ENCODE results near the gene RHO. TPM values are rescaled to one million over a fixed set of nuclear protein-coding genes. Genes with fewer than 3 reads are reported as not detected.
"Not testable (repeated sequence)": the region's sequence is repeated elsewhere in the genome, so short reads cannot be mapped to it uniquely, and the experiment has no call there.

Gene RHO
- total RNA-seq, 1 donor from 2014 or later, result not detected

DNA sequence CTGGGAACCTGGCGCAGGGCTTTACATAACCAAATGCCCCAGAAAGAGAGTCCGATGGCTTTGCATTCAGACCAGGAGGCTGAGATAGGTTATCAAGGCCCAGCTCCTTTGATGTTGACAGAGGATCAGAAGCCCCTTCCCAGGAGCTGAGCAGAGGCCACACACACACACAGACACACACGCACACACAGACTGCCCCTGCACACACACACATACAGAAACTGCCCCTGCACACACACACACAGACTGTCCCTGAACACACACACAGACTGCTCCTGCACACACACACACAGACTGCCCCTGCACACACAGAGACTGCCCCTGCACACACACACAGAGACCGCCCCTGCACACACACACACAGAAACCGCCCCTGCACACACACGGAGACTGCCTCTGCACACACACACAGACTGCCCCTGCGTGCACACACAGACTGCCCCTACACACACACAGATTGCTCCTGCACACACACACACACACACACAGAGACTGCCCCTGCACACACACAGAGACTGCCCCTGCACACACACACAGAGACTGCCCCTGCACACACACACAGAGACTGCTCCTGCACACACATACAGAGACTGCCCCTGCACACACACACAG, 12.5 kb upstream of the RHO start:
- DNase-seq; intact Hi-C loops (cut with DNase I); ATAC-seq (ENCODE audit: poor library complexity): not testable (repeated sequence)

DNA sequence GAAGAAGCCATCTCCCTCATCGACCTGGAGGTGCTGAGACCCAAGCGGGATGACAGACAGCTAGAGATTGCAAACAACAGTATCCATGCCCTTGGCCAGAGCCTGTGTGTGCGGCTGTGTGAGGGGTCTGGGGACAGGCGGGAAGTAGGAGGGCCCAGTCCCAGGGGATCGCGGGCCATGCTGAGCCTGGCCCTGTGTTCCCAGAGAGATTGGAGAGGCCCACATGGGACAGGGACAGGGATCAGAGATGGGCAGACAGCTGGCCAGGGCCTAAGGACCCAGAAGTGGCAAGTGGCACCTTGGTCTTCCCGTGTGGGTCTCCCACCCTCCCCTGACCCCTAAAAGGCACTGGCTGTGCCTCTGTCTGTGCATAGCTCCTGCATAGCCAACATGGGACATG, 10.9 kb upstream of the RHO start:
- ATAC-seq (ENCODE audit: poor library complexity), result no peak
- intact Hi-C loops (cut with DNase I), result no loop called here
- DNase-seq, result no peak

DNA sequence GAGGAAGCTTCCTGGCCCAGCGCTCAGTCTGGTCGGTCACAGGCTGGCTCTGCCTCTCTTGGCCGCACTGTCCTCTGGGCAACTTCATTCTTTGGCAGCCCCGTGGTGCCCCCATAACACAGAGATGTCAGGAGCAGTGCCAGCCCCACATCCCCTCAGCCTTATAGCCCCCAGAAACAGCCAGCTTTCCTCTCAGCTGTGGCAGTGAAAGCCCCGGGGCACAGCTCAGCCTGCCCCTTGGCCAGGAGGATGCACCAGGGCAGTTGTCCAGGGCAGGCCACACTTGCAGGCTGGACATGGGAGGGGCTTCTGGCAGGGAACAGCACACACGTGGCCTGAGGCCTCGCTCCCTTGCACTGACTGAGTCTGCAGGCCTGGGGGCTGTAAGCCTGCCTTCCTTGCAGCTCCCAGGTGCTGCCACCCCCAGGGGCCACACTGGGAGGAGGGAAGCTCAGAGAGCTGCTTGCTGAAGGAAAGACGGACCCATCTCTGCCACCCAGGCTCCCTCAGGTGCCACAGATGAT, 10.3 kb upstream of the RHO start:
- DNase-seq, result no peak
- ATAC-seq (ENCODE audit: poor library complexity), result no peak
- intact Hi-C loops (cut with DNase I), result no loop called here

DNA sequence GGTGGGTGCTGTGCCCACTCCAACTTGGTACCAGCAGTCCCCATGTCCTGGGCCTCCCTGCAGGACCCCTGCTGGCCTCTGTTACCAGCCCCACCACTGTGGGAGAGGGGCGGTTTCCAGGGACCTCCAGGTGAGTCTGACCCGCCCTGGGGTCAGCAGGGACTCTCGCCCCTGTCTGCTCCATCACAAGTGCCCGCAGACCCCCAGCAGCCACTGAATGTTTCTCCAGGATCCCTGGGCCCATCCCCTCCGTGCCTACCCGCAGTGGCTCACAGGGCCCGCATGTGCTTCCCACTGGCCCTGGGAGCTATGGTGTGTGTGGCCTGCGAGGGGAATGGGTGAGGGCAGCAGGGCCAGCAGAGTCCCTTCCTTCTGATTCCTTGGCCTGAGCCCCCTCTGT, 9.9 kb upstream of the RHO start:
- intact Hi-C loops (cut with DNase I), result no loop called here
- DNase-seq, result no peak
- no peak for ATAC-seq (ENCODE audit: poor library complexity)

DNA sequence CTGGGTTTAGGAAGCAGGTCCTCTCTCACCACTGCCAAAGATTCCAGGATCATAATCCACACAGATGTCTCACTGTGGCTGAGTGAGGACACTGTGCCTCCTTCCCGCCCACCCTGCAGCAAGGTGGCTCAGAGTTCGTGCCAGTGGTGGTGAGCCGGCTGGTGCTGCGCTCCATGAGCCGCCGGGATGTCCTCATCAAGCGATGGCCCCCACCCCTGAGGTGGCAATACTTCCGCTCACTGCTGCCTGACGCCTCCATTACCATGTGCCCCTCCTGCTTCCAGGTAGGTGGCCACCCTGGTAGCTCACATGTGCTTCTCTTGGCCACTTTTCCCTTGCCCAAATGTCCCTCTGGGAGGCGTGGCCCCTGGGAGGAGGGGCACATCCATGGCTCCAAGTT, 9.0 kb upstream of the RHO start:
- intact Hi-C loops (cut with DNase I), result no loop called here
- no peak for DNase-seq
- ATAC-seq (ENCODE audit: poor library complexity), result no peak

DNA sequence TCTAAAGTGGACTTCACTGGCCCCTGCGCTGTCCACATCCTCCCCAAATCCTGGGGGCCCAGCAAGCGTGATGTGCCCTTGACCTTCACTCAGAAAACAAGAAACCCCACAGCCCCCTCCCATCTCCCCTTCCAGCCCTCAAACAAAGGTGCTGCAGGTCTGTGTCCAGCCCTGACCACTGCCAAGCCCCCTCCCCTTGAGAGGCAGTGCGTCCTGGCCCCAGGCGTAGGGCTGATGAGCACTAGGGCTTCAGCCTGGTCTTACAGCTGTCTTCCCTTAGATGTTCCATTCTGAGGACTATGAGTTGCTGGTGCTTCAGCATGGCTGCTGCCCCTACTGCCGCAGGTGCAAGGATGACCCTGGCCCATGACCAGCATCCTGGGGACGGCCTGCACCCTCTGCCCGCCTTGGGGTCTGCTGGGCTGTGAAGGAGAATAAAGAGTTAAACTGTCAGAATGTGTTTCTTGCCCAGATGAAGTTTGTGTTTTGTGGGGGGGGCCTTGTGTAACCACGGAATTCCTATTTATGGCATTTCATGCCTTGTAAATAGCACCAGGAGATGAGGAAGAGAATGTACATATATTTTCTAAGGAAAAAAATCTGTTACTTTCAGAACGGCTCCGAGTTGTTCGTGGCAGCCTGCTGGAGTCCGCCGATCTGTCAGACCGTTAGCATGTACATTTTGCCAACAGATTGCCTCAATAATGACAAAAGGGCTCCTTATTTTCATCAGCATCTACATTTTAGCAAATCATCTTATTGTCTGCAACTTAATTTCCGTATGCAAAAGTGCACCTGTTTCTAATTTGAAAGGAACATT, 8.3 kb upstream of the RHO start:
- DNase-seq (no peak), ATAC-seq (ENCODE audit: poor library complexity) (no peak)
- intact Hi-C loops (cut with DNase I), result no loop called here

DNA sequence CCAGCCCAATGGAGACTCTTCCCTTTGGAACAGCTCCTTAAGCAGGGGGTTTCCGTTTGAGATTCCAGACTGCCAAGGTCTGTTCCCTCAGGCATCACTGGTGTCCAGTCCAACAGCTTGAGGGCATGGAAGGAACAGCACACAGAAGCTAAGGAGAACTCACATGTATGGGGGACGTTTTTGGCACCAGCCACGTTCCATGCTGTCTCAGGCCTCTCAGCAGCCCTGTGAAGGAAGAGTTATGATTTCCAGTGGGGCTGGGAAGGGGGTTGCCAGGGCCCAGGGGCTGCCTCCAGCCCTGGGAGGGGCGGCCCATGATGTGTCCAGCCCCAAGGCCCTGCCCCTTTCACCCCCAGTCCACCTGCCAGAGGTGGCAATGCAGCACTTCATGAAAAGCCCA, 7.5 kb upstream of the RHO start:
- no peak for ATAC-seq (ENCODE audit: poor library complexity)
- no peak for DNase-seq
- intact Hi-C loops (cut with DNase I), result no loop called here

DNA sequence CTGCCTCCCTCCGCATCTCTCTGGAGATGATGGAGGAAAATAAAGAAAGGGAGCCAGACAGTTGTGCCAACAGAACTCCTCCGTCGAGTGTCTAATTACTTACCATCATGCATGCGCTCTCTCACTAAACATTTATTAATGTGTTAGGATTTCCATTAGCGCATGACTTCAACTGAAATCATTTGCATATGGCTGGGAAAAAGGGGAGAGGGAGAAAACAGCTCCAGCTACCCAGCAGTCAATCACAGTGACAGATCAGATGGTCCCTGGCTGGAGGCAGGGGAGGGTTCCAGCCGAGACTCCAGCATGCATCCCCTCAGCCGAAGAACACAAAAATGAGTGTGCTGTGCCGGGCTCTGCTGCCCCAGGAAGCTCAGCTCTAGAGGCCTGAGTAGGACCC, 6.8 kb upstream of the RHO start:
- intact Hi-C loops (cut with DNase I), result no loop called here
- ATAC-seq (ENCODE audit: poor library complexity) (no peak), DNase-seq (no peak)

DNA sequence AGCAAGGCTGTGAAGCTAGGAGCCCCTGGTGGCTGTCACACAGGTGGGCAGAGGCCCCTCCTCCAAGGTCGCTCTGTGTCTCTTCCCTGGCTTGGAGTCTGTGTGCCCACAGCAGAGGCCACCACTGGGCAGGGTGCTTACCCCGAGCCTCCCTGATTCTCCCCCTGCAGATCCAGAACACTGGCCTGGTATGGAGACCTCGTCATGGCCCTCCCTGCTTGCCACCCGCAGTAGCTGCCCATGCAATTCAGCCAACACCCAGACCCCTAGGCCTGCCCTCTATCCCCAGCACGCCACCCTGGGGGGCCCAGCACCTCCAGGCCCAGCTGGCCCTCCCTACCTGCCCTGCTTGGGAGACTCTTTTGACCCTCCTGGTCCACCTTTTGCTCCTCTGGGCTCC, 5.5 kb upstream of the RHO start:
- intact Hi-C loops (cut with DNase I), result no loop called here
- ATAC-seq (ENCODE audit: poor library complexity) (no peak), DNase-seq (no peak)

DNA sequence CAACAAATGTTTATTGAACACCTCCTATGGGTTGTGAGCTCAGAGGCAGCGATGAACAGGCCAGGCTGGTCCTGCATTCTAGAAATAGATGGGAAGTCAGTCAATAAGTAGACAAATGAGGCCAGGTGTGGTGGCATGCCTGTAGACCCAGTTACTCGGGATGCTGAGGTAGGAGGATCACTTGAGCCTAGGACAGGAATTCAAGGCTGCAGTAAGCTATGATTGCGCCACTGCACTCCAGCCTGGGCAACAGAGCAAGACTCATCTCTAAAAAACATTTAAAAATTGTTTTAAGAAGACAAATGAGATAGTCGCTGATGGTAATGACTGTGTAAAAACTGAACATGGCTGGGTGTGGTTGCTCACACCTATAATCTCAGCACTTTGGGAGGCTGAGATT, 4.4 kb upstream of the RHO start:
- DNase-seq (no peak), ATAC-seq (ENCODE audit: poor library complexity) (no peak)
- intact Hi-C loops (cut with DNase I), result no loop called here

DNA sequence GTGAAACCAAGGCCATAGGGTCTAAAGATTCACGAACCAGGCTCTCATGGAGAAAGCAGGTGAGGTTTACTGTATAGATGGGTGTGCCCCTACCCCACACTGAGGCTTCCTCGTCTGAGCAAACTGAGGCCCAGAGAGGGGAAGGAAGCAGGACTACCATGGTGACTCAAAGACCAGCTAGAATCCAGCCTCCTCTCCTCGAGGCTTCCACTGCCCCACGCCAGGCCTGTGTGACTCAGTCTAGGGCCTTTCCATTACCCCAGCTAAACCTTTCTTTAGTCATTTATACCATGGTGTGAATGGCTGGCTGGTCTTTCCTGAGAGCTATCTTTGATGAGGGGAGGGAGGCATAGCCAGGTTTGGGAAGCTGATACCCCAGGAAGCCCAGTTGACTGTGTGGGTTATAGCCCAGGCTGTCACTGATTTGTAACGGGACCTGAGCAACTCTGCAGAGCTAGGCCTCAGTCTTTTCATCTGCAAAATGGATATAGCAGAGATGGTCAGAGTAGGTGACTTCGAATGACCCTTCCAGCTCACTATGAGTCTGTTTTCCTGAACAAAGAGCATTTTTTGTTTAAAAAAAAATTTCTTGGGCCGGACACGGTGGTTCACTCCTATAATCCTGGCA, 3.0 kb upstream of the RHO start:
- intact Hi-C loops (cut with DNase I), result no loop called here
- no peak for ATAC-seq (ENCODE audit: poor library complexity)

DNA sequence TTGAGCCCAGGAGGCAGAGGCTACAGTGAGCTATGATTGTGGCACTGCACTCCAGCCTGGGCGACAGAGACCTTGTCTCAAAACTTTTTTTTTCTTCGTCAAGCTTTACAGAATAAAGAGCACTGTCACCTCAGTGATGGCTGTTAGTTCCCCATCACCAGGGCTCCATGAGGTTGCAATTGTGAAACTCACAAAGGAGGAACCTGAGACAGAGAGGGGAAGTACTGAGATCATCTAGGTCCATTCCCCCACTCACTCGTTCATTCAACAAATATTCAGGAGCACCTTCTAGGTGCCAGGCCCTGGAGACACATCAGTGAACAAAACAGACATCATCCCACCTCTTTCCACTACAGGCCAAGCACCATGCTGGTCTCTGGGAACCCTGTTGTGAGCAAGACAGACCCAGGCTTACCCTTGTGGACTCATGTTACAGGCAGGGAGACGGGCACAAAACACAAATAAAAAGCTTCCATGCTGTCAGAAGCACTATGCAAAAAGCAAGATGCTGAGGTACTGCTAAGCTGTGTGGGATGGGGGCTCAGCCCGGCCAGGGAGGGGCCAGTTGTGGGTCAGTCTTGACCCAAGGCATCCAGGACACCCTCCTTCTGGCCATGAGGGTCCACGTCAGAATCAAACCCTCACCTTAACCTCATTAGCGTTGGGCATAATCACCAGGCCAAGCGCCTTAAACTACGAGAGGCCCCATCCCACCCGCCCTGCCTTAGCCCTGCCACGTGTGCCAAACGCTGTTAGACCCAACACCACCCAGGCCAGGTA, 2.1 kb upstream of the RHO start:
- intact Hi-C loops (cut with DNase I), result no loop called here
- ATAC-seq (ENCODE audit: poor library complexity), result peak; percentile 53
- no peak for DNase-seq

More for the DNA sequence above, 3.0 kb upstream of the RHO start:
- no peak for DNase-seq

DNA sequence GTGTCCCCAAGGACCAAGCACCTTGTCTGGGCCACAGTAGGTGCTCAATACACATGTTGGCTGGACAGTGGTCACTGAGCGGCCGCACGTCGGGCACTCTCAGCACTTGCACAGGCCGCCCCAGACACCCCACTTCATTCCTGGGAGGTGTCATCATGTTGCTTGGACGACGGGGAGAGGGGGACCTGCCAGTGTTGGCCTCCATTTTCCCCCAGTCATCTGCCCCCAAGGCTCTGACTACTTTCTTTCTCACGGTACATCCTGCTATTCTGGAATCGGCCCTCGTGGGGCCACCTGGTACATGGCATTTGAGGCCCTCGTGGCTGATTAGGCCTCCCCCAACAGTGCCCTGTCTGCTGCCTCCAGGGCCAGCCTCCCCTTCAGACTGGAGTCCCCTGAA, 1.2 kb upstream of the RHO start:
- no peak for ATAC-seq (ENCODE audit: poor library complexity)
- DNase-seq, result no peak
- intact Hi-C loops (cut with DNase I), result no loop called here

DNA sequence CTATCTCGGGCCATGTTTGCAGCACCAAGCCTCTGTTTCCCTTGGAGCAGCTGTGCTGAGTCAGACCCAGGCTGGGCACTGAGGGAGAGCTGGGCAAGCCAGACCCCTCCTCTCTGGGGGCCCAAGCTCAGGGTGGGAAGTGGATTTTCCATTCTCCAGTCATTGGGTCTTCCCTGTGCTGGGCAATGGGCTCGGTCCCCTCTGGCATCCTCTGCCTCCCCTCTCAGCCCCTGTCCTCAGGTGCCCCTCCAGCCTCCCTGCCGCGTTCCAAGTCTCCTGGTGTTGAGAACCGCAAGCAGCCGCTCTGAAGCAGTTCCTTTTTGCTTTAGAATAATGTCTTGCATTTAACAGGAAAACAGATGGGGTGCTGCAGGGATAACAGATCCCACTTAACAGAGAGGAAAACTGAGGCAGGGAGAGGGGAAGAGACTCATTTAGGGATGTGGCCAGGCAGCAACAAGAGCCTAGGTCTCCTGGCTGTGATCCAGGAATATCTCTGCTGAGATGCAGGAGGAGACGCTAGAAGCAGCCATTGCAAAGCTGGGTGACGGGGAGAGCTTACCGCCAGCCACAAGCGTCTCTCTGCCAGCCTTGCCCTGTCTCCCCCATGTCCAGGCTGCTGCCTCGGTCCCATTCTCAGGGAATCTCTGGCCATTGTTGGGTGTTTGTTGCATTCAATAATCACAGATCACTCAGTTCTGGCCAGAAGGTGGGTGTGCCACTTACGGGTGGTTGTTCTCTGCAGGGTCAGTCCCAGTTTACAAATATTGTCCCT, 1.2 kb downstream of the RHO start:
- intact Hi-C loops (cut with DNase I), result no loop called here
- ATAC-seq (ENCODE audit: poor library complexity) (no peak), DNase-seq (no peak)

DNA sequence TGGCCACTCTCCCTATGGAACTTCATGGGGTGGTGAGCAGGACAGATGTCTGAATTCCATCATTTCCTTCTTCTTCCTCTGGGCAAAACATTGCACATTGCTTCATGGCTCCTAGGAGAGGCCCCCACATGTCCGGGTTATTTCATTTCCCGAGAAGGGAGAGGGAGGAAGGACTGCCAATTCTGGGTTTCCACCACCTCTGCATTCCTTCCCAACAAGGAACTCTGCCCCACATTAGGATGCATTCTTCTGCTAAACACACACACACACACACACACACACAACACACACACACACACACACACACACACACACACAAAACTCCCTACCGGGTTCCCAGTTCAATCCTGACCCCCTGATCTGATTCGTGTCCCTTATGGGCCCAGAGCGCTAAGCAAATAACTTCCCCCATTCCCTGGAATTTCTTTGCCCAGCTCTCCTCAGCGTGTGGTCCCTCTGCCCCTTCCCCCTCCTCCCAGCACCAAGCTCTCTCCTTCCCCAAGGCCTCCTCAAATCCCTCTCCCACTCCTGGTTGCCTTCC, 1.9 kb downstream of the RHO start:
- DNase-seq (no peak), ATAC-seq (ENCODE audit: poor library complexity) (no peak)
- intact Hi-C loops (cut with DNase I), result no loop called here

DNA sequence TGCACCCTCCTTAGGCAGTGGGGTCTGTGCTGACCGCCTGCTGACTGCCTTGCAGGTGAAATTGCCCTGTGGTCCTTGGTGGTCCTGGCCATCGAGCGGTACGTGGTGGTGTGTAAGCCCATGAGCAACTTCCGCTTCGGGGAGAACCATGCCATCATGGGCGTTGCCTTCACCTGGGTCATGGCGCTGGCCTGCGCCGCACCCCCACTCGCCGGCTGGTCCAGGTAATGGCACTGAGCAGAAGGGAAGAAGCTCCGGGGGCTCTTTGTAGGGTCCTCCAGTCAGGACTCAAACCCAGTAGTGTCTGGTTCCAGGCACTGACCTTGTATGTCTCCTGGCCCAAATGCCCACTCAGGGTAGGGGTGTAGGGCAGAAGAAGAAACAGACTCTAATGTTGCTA, 2.4 kb downstream of the RHO start:
- ATAC-seq (ENCODE audit: poor library complexity) (no peak), DNase-seq (no peak)
- intact Hi-C loops (cut with DNase I), result no loop called here

DNA sequence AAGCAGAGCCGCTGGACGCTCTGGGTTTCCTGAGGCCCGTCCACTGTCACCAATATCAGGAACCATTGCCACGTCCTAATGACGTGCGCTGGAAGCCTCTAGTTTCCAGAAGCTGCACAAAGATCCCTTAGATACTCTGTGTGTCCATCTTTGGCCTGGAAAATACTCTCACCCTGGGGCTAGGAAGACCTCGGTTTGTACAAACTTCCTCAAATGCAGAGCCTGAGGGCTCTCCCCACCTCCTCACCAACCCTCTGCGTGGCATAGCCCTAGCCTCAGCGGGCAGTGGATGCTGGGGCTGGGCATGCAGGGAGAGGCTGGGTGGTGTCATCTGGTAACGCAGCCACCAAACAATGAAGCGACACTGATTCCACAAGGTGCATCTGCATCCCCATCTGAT, 3.3 kb downstream of the RHO start:
- intact Hi-C loops (cut with DNase I), result no loop called here
- DNase-seq (no peak), ATAC-seq (ENCODE audit: poor library complexity) (no peak)

DNA sequence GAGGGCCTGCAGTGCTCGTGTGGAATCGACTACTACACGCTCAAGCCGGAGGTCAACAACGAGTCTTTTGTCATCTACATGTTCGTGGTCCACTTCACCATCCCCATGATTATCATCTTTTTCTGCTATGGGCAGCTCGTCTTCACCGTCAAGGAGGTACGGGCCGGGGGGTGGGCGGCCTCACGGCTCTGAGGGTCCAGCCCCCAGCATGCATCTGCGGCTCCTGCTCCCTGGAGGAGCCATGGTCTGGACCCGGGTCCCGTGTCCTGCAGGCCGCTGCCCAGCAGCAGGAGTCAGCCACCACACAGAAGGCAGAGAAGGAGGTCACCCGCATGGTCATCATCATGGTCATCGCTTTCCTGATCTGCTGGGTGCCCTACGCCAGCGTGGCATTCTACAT, 3.8 kb downstream of the RHO start:
- DNase-seq (no peak), ATAC-seq (ENCODE audit: poor library complexity) (no peak)
- intact Hi-C loops (cut with DNase I), result no loop called here

Measured in Right ventricle myocardium superior (tissue), 1 donor.